ENCODE measurements around the gene TAF1D.
"Not testable (repeated sequence)": the region's sequence is repeated elsewhere in the genome, so short reads cannot be mapped to it uniquely, and the experiment has no call there.

The TAF1D gene

DNA sequence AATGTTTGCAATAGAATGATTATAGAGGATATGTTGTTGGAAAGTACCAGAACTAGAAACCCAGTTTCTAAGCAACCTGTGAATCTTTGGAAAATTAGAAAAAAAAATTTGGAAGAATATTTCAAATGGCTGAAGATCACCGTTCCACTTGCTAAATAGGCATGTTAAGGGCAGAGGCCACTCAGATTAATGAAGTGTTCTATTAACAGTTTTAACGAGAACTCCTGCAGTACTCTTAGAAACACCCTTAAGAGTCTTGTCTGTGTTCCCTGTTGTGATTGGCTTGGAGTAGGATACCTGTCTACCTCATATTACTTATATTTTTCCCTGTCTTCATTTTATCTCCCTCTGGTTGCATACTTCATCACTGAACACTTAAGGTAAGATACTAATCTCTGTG, 4.8 kb upstream of the TAF1D start:
- DNase-seq (ENCODE audit: extremely low read depth, low read depth) = no peak
- TF ChIP-seq, protein P1, sequence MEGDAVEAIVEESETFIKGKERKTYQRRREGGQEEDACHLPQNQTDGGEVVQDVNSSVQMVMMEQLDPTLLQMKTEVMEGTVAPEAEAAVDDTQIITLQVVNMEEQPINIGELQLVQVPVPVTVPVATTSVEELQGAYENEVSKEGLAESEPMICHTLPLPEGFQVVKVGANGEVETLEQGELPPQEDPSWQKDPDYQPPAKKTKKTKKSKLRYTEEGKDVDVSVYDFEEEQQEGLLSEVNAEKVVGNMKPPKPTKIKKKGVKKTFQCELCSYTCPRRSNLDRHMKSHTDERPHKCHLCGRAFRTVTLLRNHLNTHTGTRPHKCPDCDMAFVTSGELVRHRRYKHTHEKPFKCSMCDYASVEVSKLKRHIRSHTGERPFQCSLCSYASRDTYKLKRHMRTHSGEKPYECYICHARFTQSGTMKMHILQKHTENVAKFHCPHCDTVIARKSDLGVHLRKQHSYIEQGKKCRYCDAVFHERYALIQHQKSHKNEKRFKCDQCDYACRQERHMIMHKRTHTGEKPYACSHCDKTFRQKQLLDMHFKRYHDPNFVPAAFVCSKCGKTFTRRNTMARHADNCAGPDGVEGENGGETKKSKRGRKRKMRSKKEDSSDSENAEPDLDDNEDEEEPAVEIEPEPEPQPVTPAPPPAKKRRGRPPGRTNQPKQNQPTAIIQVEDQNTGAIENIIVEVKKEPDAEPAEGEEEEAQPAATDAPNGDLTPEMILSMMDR (IDR thresholded peaks at IDR 0.05; ENCODE audit: low read depth, low read length) = no peak

DNA sequence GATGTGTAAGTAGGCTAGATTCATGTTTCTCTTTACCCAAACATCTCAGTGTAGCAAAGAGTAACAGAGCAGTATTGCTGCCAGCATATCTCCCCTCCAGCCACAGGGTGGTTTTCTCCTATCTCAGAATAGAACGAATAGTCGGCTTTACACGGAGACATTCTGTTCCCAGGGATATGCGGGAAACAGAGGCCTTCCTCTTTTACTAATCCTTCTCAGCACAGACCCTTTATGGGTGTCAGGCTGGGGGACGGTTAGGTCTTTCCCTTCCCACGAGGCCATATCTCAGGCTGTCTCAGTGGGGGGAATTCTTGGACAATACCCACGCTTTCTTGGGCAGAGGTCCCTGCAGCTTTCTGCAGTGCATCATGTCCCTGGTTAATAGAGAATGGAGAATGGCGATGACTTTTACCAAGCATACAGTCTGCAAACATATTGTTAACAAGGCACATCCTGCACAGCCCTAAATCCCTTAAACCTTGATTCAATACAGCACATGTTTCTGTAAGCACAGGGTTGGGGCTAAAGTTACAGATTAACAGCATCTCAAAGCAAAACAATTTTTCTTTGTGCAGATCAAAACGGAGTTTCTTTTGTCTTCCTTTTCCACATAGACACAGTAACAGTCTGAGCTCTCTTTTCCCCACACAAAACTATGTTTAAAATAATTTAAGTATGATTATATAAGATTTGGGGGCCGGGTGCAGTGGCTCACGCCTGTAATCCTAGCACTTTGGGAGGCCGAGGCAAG, 3.9 kb upstream of the TAF1D start:
- not testable (repeated sequence) for DNase-seq (ENCODE audit: extremely low read depth, low read depth)

DNA sequence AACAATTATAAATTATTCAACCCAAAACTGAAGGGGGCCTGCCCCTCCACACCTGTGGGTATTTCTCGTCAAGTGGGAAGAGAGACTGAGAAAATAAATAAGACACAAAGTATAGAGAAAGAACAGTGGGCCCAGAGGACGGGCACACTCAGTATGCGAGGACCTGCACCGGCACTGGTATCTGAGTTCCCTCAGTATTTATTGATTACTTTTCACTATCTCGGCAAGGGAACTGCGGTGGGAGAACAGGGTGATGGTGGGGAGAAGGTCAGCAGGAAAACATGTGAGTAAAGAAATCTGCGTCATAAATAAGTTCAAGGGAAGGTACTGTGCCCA, 3.3 kb upstream of the TAF1D start:
- TF ChIP-seq, protein P1 (IDR thresholded peaks at IDR 0.05; ENCODE audit: low read depth, low read length) = no peak
- no peak for DNase-seq (ENCODE audit: extremely low read depth, low read depth)

DNA sequence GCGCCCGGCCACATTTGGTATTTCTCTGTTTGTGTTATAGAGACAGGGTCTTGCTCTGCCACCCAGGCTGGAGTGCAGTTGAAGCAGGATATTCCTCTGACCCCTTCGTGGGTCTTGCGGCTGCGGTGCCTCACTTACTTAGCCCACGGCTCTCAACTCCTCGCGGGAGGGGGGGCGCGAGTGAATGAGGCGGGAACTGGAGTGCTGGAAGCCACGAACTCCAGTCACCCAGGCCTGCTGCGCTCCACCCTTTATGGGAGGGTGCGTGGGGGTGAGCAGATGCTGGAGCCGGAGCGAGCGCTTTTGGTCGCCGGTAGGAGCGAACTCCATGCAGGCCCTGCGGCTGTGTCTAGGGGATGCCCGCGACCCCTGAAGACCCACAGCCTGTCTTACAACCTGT, 2.0 kb upstream of the TAF1D start:
- DNase-seq (ENCODE audit: extremely low read depth, low read depth) = no peak
- TF ChIP-seq, protein P1 (IDR thresholded peaks at IDR 0.05; ENCODE audit: low read depth, low read length) = no peak

DNA sequence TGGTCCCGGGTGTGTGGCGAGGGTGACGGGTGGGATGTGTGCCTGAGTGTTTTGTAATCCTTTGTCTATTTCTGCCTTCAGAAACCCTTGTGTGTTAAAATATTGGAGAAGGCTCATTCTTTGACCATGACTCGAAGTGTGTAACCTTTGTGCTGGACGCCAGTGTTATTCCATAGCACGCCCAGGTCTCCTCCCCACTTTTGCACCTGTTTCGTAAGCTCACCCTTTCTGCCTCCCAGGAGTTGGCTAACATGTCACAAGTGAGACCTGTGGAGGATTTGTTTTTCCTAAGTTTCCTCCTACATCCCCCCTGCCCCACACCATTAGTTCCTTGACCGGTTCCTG, 559 bp upstream of the TAF1D start:
- no peak for DNase-seq (ENCODE audit: extremely low read depth, low read depth)
- TF ChIP-seq, protein P1 (IDR thresholded peaks at IDR 0.05; ENCODE audit: low read depth, low read length) = no peak

DNA sequence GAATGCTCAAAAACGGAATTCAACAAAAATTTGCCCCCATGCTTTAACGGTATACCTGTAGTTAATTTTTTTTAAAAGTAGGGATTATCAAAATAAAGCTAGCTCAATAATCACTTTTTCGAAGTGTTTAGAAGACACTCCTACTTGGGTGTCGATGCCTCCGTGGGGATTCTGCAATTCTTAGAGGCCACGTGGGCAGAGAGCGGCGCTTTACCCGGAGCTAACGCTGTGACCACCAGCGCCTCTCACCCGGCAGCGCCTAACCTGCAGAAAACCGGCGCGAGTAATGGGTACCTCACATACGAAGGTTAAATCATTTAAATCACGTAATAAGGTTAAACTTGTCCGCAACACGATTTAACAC, 583 bp downstream of the TAF1D start:
- TF ChIP-seq, protein P1 (IDR thresholded peaks at IDR 0.05; ENCODE audit: low read depth, low read length) = no peak; the same call in 1 of the 2 replicates
- DNase-seq (ENCODE audit: extremely low read depth, low read depth) = no peak

DNA sequence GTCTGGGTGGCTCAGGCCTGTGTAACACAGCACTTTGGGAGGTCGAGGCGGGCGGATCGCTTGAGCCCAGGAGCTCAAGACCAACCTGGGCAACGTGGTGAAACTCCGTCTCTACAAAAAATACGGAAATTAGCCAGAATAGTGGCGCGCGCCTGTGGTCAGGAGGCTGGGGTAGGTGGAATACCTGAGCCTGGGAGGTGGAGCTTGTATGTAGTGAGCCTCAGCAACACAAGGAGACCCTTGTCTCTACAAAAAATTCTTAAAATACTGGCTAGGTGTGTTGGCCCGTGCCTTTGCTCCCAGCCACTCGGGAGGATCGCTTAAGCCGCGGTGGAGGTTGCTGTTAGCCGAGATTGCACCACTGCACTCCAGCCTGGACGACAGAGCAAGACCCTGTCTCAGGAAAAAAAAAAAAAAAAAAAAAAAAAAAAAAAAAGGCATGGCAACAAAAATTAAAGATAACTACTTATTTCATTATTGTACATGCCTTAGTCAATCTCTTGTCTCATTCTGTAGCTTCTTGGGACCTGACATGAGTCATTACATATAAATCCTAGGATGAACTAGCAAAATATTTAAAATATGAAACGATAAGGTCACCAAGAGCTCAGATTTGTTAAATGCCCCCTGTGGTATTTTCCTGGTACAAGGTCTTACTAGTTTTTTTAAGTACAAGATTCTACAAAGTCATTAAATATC, 1.1 kb downstream of the TAF1D start:
- TF ChIP-seq, protein P1 (IDR thresholded peaks at IDR 0.05; ENCODE audit: low read depth, low read length) = no peak
- DNase-seq (ENCODE audit: extremely low read depth, low read depth) = no peak

DNA sequence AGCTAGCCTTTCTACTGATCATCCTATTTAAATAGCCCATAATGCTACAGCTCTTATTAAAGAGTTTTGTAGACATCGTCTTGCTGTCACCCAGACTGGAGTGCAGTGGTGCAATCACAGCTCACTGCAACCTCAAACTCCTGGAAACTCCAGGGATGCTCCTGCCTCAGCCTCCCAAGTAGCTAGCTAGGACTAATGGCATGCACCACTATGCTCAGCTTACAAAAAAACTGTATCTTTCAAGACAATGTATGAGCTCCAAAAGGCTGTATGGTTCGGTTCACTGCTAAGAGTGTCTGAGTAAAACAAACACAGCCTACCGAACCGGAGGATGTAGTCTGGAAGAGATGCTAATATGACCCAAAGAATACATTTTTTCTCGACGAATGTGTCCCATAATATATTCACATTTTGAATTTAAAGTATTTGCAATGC, 2.6 kb downstream of the TAF1D start:
- TF ChIP-seq, protein P1 (IDR thresholded peaks at IDR 0.05; ENCODE audit: low read depth, low read length) = no peak
- DNase-seq (ENCODE audit: extremely low read depth, low read depth) = no peak

All from AG09319 (cell line).